HG03520 (cell line): ENCODE data around the gene RINL.

Source experiments
- ATAC-seq: cut with Tn5 transposase; IDR thresholded peaks from one replicate; pipeline ENCODE4 v1.9.1; 2021; ENCODE audit warnings: mild to moderate bottlenecking, moderate library complexity; ENCODE audit not compliant: unreplicated experiment

RINL gene, protein sequence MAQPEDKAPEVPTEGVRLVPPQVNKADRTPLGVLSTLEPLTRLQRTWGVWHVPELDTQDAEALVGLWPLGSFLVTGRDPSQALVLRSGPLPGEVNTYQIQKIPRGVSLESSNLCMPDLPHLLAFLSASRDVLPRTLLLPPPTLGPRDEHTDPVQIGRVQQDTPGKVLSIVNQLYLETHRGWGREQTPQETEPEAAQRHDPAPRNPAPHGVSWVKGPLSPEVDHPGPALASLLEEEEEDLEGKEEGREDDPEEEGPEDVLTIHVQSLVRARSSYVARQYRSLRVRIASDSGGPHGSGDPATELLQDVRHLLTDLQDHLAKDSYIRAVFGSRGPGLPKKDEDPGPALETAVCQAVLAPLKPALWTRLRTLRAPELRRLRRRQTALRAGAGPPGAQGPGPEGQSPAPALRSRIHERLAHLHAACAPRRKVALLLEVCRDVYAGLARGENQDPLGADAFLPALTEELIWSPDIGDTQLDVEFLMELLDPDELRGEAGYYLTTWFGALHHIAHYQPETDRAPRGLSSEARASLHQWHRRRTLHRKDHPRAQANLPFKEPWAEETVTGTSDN

DNA sequence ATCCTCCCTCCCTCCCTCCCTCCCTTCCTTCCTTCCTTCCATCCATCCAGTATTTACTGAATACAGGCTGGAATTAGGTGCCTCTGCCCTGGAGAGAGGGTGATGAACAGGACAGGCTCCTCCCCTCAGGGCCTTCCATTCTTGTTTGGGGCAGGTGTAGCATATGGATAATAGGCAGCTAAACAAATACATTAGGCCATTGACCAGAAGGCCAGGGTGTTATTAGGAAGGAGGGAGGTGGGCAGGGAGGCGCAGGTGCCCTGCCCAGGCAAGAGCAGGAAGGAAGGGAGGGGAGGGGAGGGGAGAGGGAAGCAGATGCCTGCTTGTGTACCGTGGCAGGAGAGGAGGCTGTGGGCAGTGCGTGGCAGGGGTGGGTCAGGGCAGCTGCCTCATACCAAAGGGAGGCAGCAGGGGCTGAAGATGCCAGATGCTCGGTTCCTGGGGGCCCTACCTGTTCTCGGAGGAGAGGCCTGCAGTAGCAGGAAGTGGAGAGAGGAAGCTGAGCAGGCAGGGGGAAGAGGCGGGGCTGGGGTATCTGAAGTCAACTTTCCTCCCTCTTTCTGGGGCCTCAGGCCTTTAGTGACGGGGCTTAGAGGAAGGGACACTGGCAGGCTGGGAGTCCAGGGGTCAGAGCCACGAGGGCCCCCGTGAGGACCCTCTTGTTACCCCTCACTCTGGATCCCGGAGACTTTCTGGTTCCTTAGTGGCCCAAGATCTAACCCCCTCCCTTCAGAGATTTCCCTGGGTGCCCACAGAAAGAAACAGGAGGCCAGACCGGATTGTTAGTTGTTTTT, at the start of gene RINL:
TSS of gene RINL (minus strand) at position 495 of the 794 bp plus-strand sequence. CDS start 1,533 bp downstream, outside the sequence.
- peak; percentile 48 for ATAC-seq

DNA sequence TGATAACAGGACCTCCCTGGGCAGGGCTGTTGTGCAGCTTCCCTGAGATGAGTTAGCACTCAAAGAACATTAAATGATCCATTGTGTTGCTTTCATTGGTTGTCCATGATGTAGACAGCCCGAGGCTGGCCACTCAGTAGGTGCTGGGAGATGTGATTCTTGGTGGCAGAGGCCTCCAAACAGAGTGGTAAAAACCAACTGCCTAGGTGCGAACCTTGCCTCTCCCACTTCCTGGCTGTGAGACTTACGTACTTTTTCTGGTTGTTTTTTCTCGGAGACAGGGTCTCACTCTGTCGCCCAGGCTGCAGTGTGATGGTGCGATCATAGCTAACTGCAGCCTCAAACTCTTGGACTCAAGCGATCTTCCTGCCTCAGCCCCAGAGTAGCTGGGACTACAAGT, 46.3 kb upstream of the RINL start:
- ATAC-seq: no peak

DNA sequence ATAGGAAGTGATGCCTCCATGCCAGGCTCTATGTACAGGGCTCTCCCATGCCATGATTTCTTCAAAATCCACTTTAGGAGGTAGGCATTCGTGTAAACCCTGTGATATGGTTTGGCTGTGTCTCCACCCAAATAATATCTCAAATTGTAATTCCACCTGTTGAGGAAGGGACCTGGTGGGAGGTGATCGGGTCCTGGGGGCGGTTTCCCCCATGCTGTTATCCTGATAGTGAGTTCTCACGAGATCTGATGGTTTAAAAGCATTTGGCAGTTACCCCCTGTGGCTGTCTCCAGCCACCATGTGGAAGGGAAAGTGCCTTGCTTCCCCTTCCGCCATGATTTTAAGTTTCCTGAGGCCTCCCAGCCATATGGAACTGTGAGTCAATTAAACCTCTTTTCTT, 44.4 kb upstream of the RINL start:
- no peak for ATAC-seq

DNA sequence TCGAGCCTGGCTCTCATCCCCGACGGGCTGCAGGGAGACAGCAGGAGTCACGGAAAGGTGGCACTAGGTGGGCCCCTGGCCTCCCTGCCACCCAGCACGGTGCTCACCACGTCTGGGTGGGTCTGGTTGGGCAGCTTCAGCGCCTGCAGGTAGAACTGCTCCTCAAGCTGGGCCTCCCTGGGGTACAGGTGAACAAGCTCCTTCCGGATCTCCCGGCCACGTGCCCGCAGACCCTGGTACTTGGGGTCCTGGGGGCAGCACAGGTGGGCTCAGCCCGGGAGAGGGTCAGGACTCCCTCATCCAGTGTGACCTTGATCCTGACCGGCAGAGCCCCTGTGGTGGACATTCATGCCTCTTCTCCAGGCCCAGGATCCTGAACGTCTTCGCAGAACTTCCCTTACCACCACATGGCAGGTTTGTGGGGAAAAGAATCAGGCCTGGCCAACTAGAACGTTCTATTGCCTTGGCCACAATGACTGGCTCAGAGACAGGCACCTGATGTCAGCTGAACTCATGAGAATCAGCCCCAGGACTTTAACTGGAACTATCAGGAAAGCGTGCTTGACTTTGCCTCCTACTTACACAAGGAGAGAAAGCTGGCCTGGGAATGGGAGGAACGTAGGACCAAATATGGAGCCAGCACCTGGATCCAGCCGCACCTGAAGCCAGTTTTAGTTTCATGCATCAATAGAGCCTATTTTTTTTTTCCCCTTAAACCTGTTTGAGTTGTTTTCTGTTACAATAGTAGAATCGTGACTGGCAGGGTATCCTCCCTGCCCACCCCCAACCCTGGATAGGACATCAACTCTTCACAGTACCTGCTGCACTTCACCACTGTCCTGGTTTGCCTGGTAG, 43.6 kb upstream of the RINL start:
- no peak for ATAC-seq

DNA sequence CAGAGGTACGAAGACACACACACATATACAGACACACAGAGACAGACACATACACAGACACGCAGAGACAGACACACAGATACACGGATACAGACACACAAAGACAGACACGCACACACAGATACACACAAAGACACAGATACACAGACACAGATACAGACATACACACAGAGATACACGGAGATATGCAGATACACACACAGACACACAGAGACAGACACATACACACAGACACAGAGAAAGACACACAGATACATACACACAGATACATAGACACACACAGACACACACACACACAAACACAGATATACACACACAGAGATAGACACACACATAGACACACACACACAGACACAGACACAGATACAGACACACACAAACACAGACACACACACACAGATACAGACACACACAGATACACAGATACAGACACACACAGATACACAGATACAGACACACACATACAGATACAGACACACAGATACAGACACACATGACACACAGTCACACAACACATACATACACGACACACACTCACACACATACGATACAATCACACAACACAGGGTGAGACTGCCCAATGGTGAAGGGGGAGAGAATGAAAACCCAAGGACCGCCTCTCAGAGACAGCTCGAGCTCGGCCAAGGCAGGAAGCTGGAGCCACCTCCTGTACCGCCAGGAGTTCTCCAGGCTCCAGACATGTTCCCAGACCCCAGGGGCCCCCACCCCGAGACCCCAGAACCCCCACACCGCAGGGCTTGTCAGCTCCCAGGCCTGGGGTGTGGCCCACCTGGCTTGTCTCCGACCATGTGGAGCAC, 42.7 kb upstream of the RINL start:
- ATAC-seq: no peak

DNA sequence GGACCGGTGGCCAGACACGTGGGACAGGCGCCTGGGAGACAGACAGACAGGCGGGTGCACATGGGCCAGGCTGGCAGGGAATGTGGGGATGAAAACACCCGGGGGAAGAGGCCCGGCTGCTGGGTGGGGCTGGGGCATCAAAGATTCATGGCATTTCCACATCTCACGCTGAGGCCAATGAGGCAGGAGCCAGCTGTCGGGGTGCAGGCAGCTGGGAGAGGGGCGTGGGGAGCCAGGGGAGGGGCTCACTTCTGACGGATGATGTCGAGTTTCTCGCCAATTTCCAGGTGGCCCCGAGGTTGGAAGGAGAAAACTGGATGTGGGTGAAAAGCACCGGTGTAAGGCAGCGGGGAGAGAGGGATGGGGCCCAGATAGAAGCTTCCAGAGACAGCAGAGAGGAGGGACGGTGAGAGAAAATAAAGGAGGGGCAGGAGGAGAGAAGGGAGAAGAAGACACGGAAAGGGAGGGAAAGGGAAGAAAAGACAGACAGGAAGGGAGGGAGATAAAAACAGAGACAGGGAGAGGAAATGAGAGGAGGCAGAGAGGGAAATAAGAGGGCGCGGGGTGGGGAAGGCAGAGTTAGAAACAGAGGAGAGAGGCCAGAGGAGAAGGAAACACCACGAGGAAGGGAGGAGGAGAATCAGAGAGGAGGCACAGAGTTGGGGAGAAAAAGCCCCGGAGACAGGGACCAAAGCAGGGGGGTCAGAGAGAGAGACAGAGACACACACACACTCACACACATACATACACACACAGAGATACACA, 41.9 kb upstream of the RINL start:
- ATAC-seq: no peak

DNA sequence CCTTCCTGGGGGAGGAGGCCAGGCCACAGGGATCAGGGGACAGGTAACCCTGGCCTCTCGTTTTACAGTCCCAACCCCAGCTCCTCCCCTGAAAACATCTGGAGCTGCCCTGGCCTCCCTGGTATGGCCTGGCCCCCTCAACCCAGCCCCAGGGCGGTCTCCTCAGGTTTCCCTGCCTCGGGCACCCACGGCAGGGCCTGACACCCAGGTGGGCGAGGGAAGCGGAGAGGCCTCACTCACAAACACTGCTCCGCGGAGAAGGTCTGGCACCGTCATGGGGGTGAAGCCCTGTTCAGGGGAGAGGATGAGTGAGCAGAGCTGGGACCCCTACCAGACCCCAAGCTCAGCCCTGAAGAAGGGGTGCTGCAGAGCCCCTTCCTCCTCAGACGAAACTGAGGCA, 40.5 kb upstream of the RINL start:
- ATAC-seq: no peak

DNA sequence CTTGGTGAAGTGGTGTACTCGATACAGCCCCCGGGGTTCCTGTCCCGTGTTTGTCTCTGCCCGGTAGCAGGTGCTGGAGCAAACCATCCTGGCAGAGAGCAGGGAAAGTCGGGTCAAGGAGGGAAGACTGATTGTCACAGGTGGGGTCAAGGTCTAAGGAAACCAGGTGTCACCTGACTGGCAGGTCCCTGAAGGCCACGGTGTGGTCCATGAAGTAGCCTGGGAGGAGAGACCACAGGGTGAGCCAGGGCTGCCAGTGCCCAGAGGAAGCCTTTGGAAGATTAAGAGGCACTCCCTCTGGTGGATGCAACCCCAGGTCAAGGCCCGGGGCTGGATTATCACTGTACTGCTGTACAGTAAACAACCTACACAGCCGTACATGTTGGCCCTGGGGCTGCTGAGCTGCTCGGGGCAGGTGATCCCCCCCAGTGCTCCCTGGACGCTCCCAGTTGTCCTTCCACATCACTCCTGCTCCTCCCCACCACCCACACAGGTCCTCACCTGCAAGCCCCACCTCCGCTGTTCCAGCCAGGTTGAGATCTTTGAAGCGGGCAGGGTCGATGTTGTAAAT, 39.9 kb upstream of the RINL start:
- no peak for ATAC-seq

DNA sequence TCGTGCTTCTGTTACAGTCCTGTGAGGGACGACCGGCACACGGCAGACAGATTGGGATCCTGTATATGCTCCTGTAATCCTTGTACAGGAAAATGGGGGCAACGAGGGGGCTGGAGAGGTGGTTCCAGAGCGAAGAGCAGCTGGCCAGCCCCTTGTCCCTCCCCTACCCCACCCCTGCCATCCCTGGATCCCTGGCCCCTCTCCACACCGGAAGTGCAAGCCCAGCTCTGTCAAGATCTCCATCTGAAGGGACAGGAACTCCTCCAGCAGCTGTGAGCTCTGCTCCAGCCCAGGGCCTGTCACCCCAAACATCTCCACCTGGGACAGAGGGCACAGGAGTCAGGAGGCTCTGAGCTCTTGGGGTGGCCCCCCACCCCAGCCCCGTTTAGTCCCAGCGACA, 39.4 kb upstream of the RINL start:
- ATAC-seq: no peak

DNA sequence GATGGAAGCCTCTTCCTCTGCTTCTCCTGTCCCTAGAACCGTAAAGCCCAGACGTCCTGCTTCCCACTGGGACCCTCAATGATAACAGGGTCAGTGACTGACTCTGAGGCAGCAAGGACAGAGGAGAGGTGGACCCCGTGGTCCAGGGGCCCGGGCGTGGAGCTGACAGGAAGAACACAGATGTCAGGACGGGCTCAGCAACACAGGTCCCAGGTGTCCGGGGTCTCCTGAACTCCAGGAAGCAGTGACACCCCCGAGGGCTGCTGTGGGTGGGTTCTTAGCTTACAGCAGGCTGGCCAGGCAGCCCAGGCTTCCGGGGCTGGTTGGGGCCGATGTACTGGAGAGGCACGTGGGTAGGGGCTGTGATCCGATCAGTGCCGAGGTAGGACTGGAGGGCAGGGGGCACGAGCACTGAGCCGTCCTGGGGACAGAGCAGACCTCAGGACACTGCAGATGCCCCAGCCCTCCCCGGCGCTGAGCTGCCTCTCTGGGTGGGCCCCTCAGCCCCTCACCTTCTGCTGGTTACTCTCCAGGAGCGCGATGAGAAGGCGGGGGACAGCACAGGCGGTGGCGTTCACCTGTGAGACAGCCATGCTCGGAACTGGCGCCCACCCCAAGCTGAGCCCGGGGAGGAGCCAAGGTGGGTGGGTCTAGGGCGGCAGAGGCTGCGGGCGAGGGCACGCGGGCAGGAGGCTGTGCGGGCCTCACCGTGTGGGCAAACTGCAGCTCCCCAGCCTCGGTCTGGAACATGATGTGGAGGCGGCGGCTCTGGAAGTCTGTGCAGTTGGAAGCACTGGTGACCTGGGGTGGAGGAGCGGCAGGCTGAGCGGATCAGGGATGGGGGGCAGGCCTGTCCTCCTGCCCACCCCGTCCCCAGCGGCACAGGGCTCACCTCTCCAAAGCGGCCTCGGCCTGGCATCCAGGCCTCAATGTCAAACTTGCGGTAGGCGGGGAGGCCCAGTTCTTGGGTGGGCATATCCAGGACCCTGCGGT, 37.5 kb upstream of the RINL start:
- no peak for ATAC-seq

DNA sequence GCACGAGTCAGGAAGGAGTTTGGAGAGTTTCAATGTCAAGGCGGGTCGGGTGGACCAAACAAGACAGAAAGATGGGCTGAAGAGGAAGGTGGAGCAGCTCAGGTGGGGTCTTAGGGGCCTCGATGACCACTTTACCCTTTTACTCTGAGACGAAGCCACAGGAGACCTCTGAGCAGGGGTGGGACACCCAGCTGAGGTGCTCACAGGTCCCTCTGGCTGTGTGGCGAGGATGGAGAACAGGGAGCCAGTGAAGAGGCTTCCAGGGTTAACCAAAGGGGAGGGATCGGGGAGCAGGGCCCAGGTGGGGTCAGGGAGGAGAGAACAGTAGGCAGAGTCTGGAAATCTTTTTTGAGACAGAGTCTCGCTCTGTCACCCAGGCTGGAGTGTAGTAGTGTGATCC, 35.9 kb upstream of the RINL start:
- ATAC-seq: no peak

DNA sequence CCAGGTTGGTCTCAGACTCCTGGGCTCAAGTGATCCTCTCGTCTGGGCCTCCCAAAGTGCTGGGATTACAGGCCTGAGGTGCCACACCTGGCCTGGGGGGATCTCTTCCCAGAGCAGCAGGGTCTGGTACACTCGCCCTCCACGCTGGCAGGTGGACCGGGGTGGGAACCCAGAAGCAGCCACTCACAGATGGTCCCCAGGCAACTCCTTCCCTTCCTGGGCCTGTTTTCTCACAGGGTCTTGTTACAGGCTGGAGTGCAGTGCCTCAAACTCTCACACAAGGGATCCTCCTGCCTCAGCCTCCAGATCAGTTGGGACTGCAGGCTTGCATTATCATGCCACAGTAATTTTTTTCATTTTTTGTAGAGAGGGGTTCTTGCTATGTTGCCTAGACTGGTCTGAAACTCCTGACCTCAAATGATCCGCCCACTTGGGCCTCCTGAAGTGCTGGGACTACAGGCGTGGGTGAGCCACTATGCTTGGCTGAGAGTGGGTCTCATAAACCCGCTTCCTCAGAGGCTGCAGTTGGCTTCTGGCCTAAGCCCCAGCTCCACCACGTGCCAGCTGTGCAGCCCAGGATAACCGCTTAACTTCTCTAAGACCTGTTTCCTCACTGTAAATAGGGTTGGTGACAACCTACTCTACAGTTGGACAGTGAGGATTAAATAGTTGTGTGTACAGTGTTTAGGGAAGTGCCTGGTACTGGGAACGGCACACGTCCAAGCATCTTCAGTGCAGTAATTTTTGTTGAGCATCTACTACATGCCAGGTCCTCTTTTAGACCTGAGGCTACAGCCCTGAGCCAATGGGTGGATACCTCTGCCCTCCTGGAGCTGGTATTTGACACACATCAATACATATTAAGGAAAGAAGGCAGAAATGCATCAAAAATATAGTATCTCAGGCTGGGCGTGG, 34.8 kb upstream of the RINL start:
- ATAC-seq: no peak

DNA sequence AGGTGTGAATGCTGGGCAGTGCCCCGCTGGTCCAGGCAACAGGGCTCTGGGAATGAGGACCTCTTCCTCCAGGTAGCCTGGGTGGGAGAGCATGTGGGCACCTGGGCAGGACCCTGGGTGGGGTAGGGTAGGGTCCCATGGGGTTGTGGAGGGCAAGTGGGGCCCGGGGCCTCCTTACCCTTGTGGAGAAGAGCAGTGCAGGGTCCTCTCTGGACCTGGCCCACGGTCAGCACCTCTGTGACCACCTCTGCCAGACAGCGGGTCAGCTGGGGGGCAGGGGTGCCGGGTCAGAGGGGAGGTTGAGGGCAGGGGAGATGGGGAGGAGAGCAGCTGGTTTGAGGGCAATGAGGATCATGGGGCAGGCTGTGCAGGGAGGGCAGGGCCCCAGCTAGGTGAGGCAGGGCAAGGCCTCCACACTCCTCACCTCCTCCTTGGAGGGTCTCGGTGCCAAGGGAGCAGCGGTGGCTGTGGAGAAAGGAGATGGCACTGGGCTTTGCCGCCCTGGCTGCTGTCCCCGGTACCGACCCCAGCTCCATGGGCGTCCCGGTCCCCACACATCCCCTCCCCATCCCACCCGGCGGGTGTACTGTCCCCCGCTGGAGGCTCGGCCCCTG, 33.4 kb upstream of the RINL start:
- no peak for ATAC-seq

DNA sequence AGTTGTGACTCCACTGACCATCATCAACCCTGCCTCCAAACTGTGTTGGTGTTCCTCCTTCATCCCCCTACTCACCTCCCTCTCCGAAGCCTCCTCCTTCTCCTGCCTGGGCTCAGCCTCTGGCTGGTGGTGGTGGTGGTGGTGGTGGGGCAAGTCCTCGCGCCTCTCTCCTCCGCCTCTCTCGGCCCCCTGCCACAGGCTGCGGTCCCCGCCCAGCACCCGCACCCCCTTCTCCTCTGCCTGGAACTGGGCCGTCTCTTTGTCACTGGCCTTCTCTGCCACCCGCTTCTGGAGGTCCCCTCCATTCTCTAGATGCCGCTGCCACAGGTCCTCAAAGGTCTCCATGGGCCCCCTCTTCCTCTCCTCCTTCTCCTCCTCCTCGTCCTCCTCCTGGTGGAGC, 32.4 kb upstream of the RINL start:
- ATAC-seq: no peak

DNA sequence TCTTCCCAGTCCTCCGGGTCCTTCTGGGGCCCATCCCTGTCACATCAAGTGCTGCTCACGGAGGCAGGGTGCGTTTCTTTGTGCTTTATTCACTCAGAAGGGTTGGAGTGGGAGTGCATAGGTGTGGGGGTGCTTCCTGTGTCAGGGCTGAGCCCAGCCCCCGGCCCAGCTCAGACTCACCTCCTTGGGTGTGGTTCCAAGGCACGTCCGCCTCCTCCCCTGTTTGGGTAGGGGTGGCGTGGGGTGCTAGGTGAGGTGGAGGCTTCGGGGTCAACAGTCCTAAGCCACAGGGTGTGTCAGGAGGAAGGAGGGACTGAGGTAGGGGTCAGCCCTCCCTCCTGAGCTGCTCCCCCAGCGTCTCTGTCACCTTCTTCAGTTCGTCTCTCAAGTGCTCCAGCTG, 30.8 kb upstream of the RINL start:
- ATAC-seq: no peak

DNA sequence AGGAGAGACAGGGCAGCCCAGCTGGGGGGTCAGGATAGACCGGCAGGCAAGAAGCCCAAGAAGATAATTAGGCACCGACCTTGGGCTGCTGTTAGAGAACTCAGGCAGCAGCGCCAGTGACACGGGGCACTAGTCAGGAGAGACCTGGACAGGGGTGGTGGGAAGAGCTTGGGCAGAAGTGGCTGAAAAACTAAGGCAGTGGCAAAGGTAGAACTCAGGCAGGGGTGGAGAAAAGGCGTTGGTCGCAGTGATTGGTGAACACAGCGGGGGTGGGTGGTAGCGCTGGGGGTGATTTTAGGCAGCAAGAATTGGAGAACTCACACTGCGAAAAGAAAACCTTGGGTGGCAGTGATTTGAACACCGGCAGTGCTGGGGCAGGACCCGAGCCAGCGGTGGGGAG, 29.6 kb upstream of the RINL start:
- ATAC-seq: no peak
